CD4-positive, alpha-beta T cell treated with Interleukin-21 for 1 hour (primary cell): ENCODE data around the gene BNC2.
"Not testable (repeated sequence)": the region's sequence is repeated elsewhere in the genome, so short reads cannot be mapped to it uniquely, and the experiment has no call there.

Source experiments
- DNase-seq: peaks from one replicate; pipeline ENCODE4 v3.0.0-alpha.2; 2020

The BNC2 gene

GRCh38 chr9:16572005-16572734 lies 298.3 kb downstream of the BNC2 start:
- no peak for DNase-seq

DNA sequence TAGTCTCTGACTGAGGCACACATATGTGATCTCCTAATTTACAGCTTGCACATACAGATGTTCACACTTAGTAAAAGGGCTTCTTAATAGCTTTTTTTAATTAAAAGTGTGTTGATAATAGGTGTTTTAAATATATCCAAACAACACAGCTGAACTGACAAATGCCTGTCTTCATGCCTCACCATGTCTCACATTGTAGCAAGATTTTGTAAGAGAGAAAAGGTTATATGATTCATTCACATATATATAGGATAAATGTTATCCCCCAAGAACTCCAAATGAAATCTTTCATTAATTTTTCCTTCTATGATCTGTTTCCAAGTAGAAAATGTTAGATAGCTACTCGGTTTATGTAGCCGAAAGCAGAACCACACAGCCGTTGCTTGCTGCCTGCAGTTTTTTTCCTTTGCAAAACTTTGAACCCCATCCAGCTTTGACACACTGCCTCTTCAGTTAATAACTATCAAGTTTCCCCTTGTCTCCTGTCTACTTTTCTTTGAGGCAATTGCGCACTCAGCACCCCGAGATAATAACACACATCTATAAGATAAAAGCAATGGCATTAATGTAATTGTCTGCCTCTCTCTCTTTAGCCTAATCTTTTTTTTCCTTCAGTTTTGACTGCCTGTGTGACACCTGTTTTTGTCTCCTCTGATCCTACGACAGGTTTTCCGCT lies 299.2 kb downstream of the BNC2 start:
- no peak for DNase-seq

- DNase-seq = no peak
These were observed 307.0 kb downstream of the BNC2 start for GRCh38 chr9:16563446-16563845.

- DNase-seq = no peak
These were observed 309.3 kb downstream of the BNC2 start for GRCh38 chr9:16561121-16561520.

- DNase-seq = no peak
These were observed 310.9 kb downstream of the BNC2 start for GRCh38 chr9:16559418-16560188.

GRCh38 chr9:16555802-16556201 lies 314.7 kb downstream of the BNC2 start:
- no peak for DNase-seq

GRCh38 chr9:16553869-16554540 lies 316.5 kb downstream of the BNC2 start:
- DNase-seq = no peak

- no peak for DNase-seq
These were observed 318.2 kb downstream of the BNC2 start for GRCh38 chr9:16552252-16552651.

GRCh38 chr9:16551692-16552091 lies 318.8 kb downstream of the BNC2 start:
- DNase-seq = no peak

GRCh38 chr9:16545639-16546038 lies 324.8 kb downstream of the BNC2 start:
- DNase-seq = no peak

DNA sequence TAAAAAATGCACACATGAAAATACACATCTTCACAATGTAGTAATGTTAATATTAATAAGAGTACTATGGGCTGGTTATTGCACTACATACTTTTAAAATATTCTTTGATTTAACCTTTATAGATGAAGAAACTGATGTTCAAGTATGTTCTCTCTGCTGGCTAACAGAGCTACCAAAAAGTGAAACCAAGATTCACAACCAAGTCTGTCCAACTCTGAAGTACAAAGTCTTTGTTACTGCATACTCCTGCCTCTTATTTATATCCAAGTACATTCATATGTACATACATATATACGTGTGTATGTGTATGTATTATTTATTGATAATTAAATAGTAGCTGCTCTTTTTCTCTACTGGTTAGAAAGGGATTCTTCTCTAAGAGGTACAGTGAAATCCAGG lies 325.6 kb downstream of the BNC2 start:
- DNase-seq = no peak

DNA sequence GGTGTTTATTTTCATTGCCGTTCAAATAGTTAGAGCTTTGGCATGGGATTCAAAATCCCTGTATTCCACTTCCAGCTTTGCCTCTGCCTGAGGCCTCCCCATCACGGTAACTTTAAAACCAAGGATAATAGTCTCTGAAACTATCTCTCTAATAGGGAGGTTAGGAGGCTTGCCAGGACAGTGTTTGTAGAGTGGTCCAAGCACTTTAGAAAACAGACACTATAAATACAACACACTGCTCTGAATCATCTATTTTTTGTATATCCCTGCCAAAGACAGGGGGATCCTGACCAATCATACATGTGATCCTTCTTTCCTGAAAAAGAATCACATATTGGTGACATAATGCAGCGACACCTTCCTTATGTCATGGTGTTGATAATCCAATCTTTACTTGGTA lies 326.8 kb downstream of the BNC2 start:
- no peak for DNase-seq

GRCh38 chr9:16543225-16543624 lies 327.2 kb downstream of the BNC2 start:
- no peak for DNase-seq

DNA sequence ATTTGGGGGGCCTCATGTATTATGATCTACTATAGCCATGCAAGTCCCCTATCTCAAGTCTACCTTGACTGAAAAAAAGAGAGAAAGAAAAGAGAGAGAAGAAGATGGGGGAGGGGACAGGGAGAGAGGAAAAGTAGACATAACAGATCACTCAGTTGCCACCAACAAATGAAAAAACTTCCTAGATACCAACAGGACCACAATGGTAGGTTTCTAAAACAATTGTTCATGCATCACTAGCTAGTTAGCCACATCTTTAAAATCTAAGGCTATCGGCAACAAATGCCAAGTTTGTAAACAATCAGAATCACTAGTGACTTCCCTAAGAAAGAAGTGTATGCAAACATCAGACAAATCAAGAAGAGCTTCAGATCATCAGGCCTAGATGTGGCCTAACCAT lies 328.2 kb downstream of the BNC2 start:
- no peak for DNase-seq

GRCh38 chr9:16540743-16541613 lies 329.5 kb downstream of the BNC2 start:
- DNase-seq = no peak

DNA sequence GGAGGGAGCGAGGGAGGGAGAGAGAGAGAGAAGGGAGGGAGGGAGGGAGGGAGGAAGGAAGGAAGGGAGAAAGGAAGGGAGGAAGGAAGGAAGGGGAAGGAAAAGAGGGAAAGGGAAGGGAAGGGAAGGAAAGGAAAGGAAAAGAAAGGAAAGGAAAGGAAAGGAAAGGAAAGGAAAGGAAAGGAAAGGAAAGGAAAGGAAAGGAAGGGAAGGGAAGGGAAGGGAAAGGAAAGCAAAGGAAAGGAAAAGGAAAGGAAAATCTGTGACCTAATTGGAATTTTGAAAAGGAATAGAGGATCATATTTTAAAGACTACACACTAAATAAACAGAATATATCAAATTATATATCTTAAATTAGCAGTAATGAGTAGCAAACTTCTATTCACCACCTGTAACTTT lies 330.8 kb downstream of the BNC2 start:
- not testable (repeated sequence) for DNase-seq

- DNase-seq = no peak
These were observed 334.9 kb downstream of the BNC2 start for GRCh38 chr9:16535555-16535954.

- DNase-seq = no peak
These were observed 337.6 kb downstream of the BNC2 start for GRCh38 chr9:16532681-16533450.

DNA sequence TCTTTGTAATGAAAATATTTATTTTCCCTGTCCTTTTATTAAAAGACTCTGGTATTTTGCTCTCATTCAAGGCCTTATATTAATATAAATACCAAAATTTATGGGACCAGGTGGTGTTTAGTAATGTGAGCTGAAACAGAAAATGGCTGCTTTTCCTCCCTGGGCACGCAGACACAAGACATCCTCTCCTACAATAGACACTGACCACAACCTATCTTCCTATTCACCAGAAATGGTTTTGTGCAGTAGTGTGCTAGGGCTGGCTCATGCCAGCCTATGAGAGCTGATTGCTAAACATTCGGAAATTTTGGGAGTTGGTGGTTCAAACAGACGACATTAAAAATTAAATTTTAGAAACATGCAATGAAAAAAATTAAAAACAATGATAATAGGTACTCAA lies 338.2 kb downstream of the BNC2 start:
- DNase-seq = no peak

DNA sequence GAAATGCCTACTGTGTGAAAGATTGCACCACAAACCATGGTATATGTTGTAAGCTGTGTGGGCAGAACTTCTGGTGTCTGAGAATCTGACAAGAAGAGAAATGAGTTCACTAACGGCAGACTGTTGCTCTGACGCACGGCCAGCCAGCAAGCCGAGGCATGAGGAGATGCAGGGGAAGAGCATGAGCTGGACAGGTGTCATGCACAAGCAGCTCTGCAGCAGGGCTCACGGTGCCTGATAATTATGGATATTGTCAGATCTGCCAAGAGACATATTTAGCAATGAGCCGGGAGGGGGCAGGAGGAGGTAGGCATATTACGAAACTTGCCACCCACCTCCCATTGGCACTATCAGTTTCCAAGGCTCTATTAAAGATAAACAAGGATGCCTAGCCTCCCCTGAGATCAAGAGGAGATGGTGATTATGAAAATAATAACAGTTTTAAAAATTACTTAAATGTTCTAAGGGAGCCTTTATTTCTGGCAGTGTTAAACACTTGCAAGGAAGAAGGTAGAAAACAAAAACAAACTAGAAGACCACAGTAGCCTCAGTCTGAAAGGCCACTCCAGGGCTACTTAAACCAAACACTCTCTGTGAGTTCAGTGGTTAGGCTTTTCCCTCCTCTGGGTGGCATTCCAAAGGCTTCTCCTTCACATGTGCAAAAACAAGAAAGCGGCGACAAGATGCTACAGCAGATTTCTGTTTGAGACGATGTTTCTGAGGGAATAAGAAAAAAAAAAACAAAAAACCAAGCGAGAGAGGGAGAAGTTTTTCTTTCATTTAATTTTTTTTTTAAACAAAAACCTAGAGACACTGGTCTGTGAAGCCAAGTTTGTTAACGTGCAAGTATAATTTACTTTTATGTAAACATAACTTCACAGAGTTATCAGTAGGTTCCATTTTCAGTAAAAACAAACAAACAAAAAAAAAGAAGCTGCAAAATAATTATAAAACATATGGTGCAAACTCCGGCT lies 339.5 kb downstream of the BNC2 start:
- no peak for DNase-seq
